Gastrocnemius medialis (tissue), 4 donors: ENCODE data around the gene ADRA2C. TPM values are rescaled to one million over a fixed set of nuclear protein-coding genes. Genes with fewer than 3 reads are reported as not detected.

Experiments used
- ATAC-seq, 2 donors: fragments of 150-250 bp; one replicate each; pipeline ENCODE4 v1.9.1; 2016
- DNase-seq, 2 donors: peaks; one replicate each; pipeline ENCODE4 v3.0.0-alpha.2; 2019
- H3K27ac ChIP-seq, 4 donors: fragments of 200-600 bp; sonication (generic); 1 replicate in 1 of 4; 2 replicates in 3 of 4; pipeline ENCODE4 v1.5.1; 2016 to 2018; ENCODE audit warnings: mild to moderate bottlenecking in 2 of 4, moderate library complexity in 1 of 4
- H3K27me3 ChIP-seq, 3 donors: fragments of 200-600 bp; sonication (generic) in 2 of 3; 1 replicate in 1 of 3; 2 replicates in 2 of 3; pipeline versions ENCODE4 v1.5.1 to v1.6.0; 2016 to 2019; ENCODE audit warnings: mild to moderate bottlenecking in 1 of 3, moderate library complexity in 1 of 3
- H3K36me3 ChIP-seq, 2 donors: fragments of 200-600 bp; sonication (generic) in 1 of 2; one replicate each; pipeline ENCODE4 v1.5.1; 2017 to 2018
- H3K4me1 ChIP-seq, 2 donors: fragments of 200-600 bp; sonication (generic) in 1 of 2; one replicate each; pipeline ENCODE4 v1.5.1; 2016 to 2017; ENCODE audit warnings: mild to moderate bottlenecking in 2 of 2
- H3K4me3 ChIP-seq, 4 donors: fragments of 200-600 bp; sonication (generic) in 3 of 4; 1 replicate in 1 of 4; 2 replicates in 3 of 4; pipeline ENCODE4 v1.5.1; 2016 to 2019; ENCODE audit warnings: mild to moderate bottlenecking in 2 of 4
- H3K9me3 ChIP-seq, 3 donors: fragments of 200-600 bp; sonication (generic) in 2 of 3; 1 replicate in 1 of 3; 2 replicates in 2 of 3; pipeline ENCODE4 v1.5.1; 2016 to 2019
- POLR2A ChIP-seq, 2 donors: fragments of 450-650 bp; IDR thresholded peaks; one replicate each; pipeline ENCODE4 v1.6.1; 2017; ENCODE audit warnings: antibody characterized with exemption in 2 of 2, mild to moderate bottlenecking in 2 of 2, moderate library complexity in 2 of 2
- in situ Hi-C, 4 donors: fragments of 200-750 bp; cut with MboI; loops; one replicate each; pipeline versions ENCODE4 v1.15.0 to v1.8.0; 2017; ENCODE audit warnings: low sequenced_read_pairs in 4 of 4
- intact Hi-C: fragments of 100-400 bp; cut with DNase I; formaldehyde crosslinking; loops from one replicate; pipeline ENCODE4 v1.15.1; 2023; ENCODE audit warnings: low total_unique reads
- total RNA-seq, 4 donors: library from RNA; depleted of rRNA; stranded (reverse); fragments of >200 nt; gene quantifications; one replicate each; pipeline versions ENCODE4 v1.1.0 to v1.2.3, GENCODE V29; 2016
- TF ChIP-seq, protein P1 (sequence below), 5 experiments: fragments of 450-650 bp in 3 of 5; fragments of 200-600 bp in 2 of 5; sonication (generic) in 2 of 5; IDR thresholded peaks in 4 of 5; conservative IDR thresholded peaks in 1 of 5; 1 replicate in 4 of 5; 2 replicates in 1 of 5; pipeline ENCODE4 v1.5.1; 2016 to 2019; ENCODE audit warnings: antibody characterized with exemption in 5 of 5, mild to moderate bottlenecking in 3 of 5, moderate library complexity in 3 of 5

Gene ADRA2C
- total RNA-seq, 4 donors from 2014 or later, result 2.5 to 7.9 (median 4.8) TPM

DNA sequence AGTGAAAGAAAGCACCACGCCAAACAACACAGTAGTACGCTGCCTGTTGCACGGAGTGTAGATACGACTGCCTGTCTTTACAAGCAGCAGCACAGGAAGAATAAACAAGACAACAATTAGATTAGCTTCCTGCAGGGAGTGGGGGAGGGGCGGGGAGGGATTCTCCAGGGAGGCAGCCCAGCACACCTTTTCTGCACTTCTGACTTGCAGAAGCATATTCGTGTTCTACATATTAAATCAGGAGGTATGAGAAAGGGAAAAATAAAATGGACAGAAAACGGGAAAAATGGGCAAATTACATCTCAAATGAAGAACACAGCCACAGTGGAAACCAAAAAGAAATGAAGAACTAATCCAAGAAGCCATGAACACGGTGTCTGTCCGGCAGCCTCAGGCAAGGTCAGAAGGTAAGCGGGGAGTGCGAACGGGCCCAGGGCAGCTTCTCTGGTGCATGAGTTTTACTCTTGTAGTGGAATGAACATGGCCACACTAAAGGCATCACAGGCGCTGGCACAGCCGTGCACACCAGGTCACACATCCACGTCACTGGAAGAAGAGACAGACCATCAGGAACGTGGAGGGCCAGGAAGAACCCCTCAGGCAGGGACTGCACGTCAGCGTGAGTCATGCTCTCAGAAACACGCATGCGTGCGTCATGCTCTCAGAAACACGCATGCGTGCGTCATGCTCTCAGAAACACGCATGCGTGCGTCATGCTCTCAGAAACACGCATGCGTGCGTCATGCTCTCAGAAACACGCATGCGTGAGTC is 20.1 kb upstream of the ADRA2C start:
- H3K27me3 ChIP-seq, result peaks cover 58 to 64% (median 63%) of the 10 kb centered on the region in 3 donors
- no peak for DNase-seq
- H3K4me3 ChIP-seq, result no peak overlapping the region
- no peaks in the 10 kb centered on the region for H3K36me3 ChIP-seq
- TF ChIP-seq, protein P1, sequence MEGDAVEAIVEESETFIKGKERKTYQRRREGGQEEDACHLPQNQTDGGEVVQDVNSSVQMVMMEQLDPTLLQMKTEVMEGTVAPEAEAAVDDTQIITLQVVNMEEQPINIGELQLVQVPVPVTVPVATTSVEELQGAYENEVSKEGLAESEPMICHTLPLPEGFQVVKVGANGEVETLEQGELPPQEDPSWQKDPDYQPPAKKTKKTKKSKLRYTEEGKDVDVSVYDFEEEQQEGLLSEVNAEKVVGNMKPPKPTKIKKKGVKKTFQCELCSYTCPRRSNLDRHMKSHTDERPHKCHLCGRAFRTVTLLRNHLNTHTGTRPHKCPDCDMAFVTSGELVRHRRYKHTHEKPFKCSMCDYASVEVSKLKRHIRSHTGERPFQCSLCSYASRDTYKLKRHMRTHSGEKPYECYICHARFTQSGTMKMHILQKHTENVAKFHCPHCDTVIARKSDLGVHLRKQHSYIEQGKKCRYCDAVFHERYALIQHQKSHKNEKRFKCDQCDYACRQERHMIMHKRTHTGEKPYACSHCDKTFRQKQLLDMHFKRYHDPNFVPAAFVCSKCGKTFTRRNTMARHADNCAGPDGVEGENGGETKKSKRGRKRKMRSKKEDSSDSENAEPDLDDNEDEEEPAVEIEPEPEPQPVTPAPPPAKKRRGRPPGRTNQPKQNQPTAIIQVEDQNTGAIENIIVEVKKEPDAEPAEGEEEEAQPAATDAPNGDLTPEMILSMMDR (IDR thresholded peaks at IDR 0.05 in 4 of 5, conservative IDR thresholded peaks at IDR 0.05 in 1 of 5), result no peak
- TF ChIP-seq POLR2A (IDR thresholded peaks at IDR 0.05), result no peak
- H3K9me3 ChIP-seq, result no peaks in the 10 kb centered on the region
- H3K4me1 ChIP-seq, result no peaks in the 10 kb centered on the region
- in situ Hi-C loops, result no loop called here
- no peak overlapping the region for H3K27ac ChIP-seq
- ATAC-seq, result no peak
- intact Hi-C loops, result no loop called here

DNA sequence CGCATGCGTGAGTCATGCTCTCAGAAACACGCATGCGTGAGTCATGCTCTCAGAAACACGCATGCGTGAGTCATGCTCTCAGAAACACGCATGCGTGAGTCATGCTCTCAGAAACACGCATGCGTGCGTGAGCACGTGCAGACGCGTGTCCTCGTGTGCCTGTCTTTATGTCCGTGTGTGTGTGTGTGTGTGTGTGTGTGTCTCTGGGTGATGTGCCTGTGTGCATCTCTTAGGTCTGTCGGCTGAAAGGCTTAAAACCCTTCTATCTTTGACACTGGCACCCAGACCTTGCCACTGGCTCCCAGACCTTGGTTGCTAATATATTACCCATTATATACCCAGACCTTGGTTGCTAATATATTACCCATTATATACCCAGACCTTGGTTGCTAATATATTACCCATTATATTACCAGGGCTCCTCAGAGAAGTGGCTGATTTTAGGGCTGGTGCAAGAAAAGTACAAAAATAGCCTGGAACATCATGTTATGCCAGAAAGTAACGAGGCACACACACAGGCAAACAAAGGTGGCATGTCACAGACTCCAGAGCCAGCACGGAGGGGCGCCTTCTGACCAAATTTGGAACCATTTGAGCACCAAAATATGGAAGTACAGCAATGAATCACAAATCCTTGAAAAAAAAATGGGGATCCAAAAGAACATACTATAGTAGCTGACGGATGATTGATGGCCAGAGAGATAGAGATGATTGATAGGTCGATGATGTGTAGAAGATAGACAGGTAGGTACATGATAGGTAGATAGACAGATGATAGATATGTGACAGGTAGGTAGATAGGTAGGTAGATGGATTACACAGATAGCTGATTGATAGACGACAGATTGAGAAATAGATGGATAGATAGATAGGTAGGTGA is 19.2 kb upstream of the ADRA2C start:
- Histone ChIP-seq H3K36me3 (no peaks in the 10 kb centered on the region), H3K27ac (no peak overlapping the region), H3K9me3 (no peaks in the 10 kb centered on the region), H3K4me1 (no peaks in the 10 kb centered on the region), H3K4me3 (no peak overlapping the region), H3K27me3 (peaks cover 53 to 67% (median 57%) of the 10 kb centered on the region in 3 donors)
- ATAC-seq, result no peak
- intact Hi-C loops, result no loop called here
- in situ Hi-C loops, result no loop called here
- DNase-seq, result no peak
- TF ChIP-seq, protein P1 (IDR thresholded peaks at IDR 0.05 in 4 of 5, conservative IDR thresholded peaks at IDR 0.05 in 1 of 5), result no peak
- TF ChIP-seq POLR2A (IDR thresholded peaks at IDR 0.05), result no peak

DNA sequence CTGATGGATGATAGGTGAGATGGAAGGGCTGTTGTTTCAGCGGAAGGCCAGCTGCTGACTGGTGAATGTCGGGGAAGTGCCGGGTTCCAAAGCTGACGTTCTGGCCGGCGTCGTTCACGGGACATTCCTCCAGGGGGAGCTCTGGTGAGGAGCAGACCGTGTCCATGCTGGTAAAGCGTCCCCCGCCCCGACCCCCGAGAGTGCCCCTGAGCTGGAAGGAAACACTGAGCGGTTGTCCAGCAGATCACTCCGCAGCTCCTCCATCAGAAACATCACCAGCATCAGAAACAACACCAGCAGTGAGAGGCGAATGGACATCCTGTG is 18.6 kb upstream of the ADRA2C start:
- intact Hi-C loops (no loop called here), in situ Hi-C loops (no loop called here)
- ATAC-seq (no peak), DNase-seq (no peak)
- Histone ChIP-seq H3K4me1 (no peaks in the 10 kb centered on the region), H3K4me3 (no peak overlapping the region), H3K36me3 (no peaks in the 10 kb centered on the region), H3K27me3 (peaks cover 52 to 62% (median 52%) of the 10 kb centered on the region in 3 donors), H3K9me3 (no peaks in the 10 kb centered on the region), H3K27ac (no peak overlapping the region)
- TF ChIP-seq, protein P1 (IDR thresholded peaks at IDR 0.05 in 4 of 5, conservative IDR thresholded peaks at IDR 0.05 in 1 of 5), result peak in 2 of 5 experiments; percentile 18 to 37
- TF ChIP-seq POLR2A (IDR thresholded peaks at IDR 0.05), result no peak

DNA sequence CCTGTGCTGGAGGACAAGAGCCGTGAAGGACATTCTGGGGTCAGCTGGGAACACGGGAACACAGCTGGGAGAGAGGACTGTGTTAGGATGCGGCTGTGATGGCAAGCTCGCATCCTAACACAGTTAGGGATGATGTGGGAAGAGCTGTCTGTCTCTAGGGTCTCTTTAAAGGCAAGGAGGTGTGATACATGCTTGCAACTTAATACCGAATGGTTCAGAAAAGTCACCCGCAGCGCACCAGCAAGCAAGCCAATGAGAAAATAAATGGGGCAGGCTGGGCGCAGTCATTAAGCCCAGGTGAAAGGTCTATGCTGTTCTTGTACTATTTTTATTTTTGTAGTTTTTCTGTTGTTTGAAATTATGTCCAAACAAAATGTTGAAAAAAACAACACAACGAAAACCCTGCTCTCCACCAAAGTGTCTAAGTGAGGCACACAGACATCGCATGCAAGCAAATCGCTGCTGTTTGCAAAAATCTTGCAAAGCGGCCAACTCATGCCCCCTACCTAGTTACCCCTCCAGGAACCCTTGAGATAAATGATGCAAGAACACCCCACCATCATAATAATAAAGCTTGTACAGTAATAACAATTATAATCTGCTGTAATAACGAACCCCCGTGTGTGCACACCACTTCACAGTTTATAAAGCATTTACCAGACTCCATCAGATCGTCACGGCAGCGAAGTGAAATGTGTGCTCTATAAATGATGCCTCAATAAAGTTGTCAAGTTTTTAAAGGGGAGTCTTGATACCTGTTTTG is 17.9 kb upstream of the ADRA2C start:
- in situ Hi-C loops, result no loop called here
- Histone ChIP-seq H3K9me3 (no peaks in the 10 kb centered on the region), H3K27me3 (peaks cover 45 to 54% (median 50%) of the 10 kb centered on the region in 3 donors), H3K4me3 (no peak overlapping the region), H3K4me1 (no peaks in the 10 kb centered on the region), H3K27ac (no peak overlapping the region), H3K36me3 (no peaks in the 10 kb centered on the region)
- intact Hi-C loops, result no loop called here
- TF ChIP-seq POLR2A (IDR thresholded peaks at IDR 0.05), result no peak
- TF ChIP-seq, protein P1 (IDR thresholded peaks at IDR 0.05 in 4 of 5, conservative IDR thresholded peaks at IDR 0.05 in 1 of 5), result no peak
- ATAC-seq (no peak), DNase-seq (no peak)
